ENCODE data around the gene OSBPL9.

The OSBPL9 gene

DNA sequence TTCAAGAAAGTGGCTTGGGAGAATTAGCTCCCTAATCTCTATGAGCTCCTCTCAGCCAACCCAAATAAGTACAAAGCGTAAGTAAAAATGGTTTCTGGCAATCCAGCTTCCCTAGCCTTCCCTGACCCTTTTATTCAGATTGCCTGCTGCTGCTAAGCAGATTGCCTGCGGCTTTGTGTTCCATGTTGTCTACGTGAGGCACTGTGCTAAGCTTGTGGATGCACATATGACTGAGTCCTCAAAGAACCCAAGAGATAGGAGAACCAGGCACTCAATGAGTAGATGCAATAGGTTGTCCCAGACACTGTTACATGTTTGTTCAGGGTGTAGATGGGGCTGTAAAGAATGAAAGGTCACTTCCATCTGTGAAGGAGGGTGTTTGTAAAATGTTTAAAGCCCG, 6.3 kb upstream of the OSBPL9 start:
- WGBS, 2 experiments (ENCODE audit: insufficient coverage in 2 of 2): 93 to 94% methylated on average over 3 of the region's 4 CpGs
- Histone ChIP-seq H3K4me3 (ENCODE audit: extremely low read depth, insufficient read depth, low read length, poor library complexity, severe bottlenecking) (no peak overlapping the region), H3K9me3 (ENCODE audit: control insufficient read depth, low read length) (no peaks in the 10 kb centered on the region), H3K36me3 (ENCODE audit: control insufficient read depth, insufficient read depth, low read length) (no peaks in the 10 kb centered on the region), H3K4me1 (ENCODE audit: control insufficient read depth, insufficient read depth, low read length, poor library complexity, severe bottlenecking) (peaks cover 4% of the 10 kb centered on the region), H3K27ac (ENCODE audit: low read depth, low read length, severe bottlenecking) (no peak overlapping the region)

DNA sequence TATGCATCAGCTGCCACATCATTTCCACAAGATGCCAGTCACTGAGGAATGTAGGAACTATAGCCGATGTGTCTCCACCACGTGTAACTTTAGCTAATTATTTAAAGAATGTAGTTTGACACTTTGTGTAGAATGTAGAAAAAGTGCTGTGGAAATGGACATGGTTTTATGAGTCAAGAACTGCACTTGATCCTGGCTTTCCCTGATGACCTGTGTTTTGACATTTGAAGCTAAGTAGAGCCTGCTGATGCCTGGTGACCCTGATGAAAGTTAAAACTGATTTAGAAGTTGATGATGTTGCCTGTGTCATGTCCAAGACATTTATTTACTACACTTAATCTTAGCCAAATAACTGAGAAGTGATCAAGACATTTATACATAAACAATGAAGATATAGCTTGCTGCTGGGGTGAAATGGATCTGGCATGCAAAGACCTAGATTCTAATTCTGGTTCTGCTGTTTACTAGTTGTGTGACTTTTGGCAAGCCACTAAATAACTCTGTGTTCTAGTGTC, 4.4 kb upstream of the OSBPL9 start:
- no peaks in the 10 kb centered on the region for H3K9me3 ChIP-seq (ENCODE audit: control insufficient read depth, low read length)
- peaks cover 4% of the 10 kb centered on the region for H3K4me1 ChIP-seq (ENCODE audit: control insufficient read depth, insufficient read depth, low read length, poor library complexity, severe bottlenecking)
- no peak overlapping the region for H3K27ac ChIP-seq (ENCODE audit: low read depth, low read length, severe bottlenecking)
- H3K4me3 ChIP-seq (ENCODE audit: extremely low read depth, insufficient read depth, low read length, poor library complexity, severe bottlenecking): no peak overlapping the region
- H3K36me3 ChIP-seq (ENCODE audit: control insufficient read depth, insufficient read depth, low read length): no peaks in the 10 kb centered on the region
- WGBS, 2 experiments (ENCODE audit: insufficient coverage in 2 of 2): 62% methylated on average over 2 of the region's 2 CpGs; no CpG with 5 or more reads in 1 of the 2 experiments

- no peaks in the 10 kb centered on the region for H3K36me3 ChIP-seq (ENCODE audit: control insufficient read depth, insufficient read depth, low read length)
- H3K27ac ChIP-seq (ENCODE audit: low read depth, low read length, severe bottlenecking): no peak overlapping the region
- peaks cover 17% of the 10 kb centered on the region for H3K4me1 ChIP-seq (ENCODE audit: control insufficient read depth, insufficient read depth, low read length, poor library complexity, severe bottlenecking)
- WGBS, 2 experiments (ENCODE audit: insufficient coverage in 2 of 2): 93% methylated on average over 10 of the region's 10 CpGs
- no peaks in the 10 kb centered on the region for H3K9me3 ChIP-seq (ENCODE audit: control insufficient read depth, low read length)
- no peak overlapping the region for H3K4me3 ChIP-seq (ENCODE audit: extremely low read depth, insufficient read depth, low read length, poor library complexity, severe bottlenecking)
Observed at GRCh38 chr1:51615780-51616291, 1.1 kb upstream of the OSBPL9 start.

DNA sequence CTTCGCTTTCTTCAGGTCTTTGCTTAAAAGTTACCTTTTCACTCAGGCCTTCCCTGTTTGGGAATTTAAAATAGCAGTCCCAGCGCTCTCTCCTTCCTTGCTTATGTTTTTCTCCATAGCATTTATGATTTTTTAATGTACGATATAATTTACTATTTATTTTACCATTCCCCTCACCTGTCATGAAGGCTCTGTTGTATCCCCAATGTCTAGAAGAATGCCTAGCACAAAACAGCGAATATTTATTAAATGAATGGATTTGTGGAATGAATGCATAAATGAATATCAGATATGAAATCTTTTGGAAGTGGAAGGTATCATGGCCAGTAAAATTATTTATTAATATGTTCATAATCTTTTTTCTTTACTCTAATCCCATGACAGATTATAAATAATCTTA, 402 bp upstream of the OSBPL9 start:
- H3K36me3 ChIP-seq (ENCODE audit: control insufficient read depth, insufficient read depth, low read length): no peaks in the 10 kb centered on the region
- no peaks in the 10 kb centered on the region for H3K9me3 ChIP-seq (ENCODE audit: control insufficient read depth, low read length)
- WGBS, 2 experiments (ENCODE audit: insufficient coverage in 2 of 2): 100% methylated on average over 1 of the region's 4 CpGs; no CpG with 5 or more reads in 1 of the 2 experiments
- no peak overlapping the region for H3K27ac ChIP-seq (ENCODE audit: low read depth, low read length, severe bottlenecking)
- peaks cover 23% of the 10 kb centered on the region for H3K4me1 ChIP-seq (ENCODE audit: control insufficient read depth, insufficient read depth, low read length, poor library complexity, severe bottlenecking)
- H3K4me3 ChIP-seq (ENCODE audit: extremely low read depth, insufficient read depth, low read length, poor library complexity, severe bottlenecking): peak overlapping the region; percentile 86

- Histone ChIP-seq H3K36me3 (ENCODE audit: control insufficient read depth, insufficient read depth, low read length) (no peaks in the 10 kb centered on the region), H3K4me1 (ENCODE audit: control insufficient read depth, insufficient read depth, low read length, poor library complexity, severe bottlenecking) (peaks cover 37% of the 10 kb centered on the region), H3K9me3 (ENCODE audit: control insufficient read depth, low read length) (no peaks in the 10 kb centered on the region), H3K4me3 (ENCODE audit: extremely low read depth, insufficient read depth, low read length, poor library complexity, severe bottlenecking) (no peak overlapping the region), H3K27ac (ENCODE audit: low read depth, low read length, severe bottlenecking) (no peak overlapping the region)
- no CpG with 5 or more reads among the region's 1 CpG for WGBS, 2 experiments (ENCODE audit: insufficient coverage in 2 of 2)
Observed at GRCh38 chr1:51618715-51619114, 1.8 kb downstream of the OSBPL9 start.

GRCh38 chr1:51620470-51620869, 3.6 kb downstream of the OSBPL9 start:
- no peak overlapping the region for H3K4me3 ChIP-seq (ENCODE audit: extremely low read depth, insufficient read depth, low read length, poor library complexity, severe bottlenecking)
- H3K27ac ChIP-seq (ENCODE audit: low read depth, low read length, severe bottlenecking): no peak overlapping the region
- peaks cover 44% of the 10 kb centered on the region for H3K4me1 ChIP-seq (ENCODE audit: control insufficient read depth, insufficient read depth, low read length, poor library complexity, severe bottlenecking)
- no peaks in the 10 kb centered on the region for H3K36me3 ChIP-seq (ENCODE audit: control insufficient read depth, insufficient read depth, low read length)
- H3K9me3 ChIP-seq (ENCODE audit: control insufficient read depth, low read length): no peaks in the 10 kb centered on the region
- 88 to 89% methylated on average over 1 of the region's 1 CpG for WGBS, 2 experiments (ENCODE audit: insufficient coverage in 2 of 2)

DNA sequence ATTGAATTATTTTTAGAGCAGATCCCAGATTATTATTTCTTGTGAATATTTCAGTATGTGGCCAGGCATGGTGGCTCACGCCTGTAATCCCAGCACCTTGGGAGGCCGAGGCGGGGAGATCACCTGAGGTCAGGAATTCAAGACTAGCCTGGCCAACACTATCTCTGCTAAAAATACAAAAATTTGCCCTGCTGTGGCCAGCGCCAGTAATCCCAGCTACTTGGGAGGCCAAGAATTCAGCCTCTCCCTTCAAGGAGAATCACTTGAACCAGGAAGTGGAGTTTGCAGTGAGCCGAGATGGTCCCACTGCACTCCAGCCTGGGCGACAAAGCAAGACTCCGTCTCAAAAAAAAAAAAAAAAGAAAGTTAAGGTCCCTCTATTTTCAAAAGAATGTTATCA, 4.3 kb downstream of the OSBPL9 start:
- no peak overlapping the region for H3K4me3 ChIP-seq (ENCODE audit: extremely low read depth, insufficient read depth, low read length, poor library complexity, severe bottlenecking)
- H3K27ac ChIP-seq (ENCODE audit: low read depth, low read length, severe bottlenecking): no peak overlapping the region
- no peaks in the 10 kb centered on the region for H3K9me3 ChIP-seq (ENCODE audit: control insufficient read depth, low read length)
- WGBS, 2 experiments (ENCODE audit: insufficient coverage in 2 of 2): 79 to 86% methylated on average over 2 to 3 of the region's 7 CpGs
- H3K4me1 ChIP-seq (ENCODE audit: control insufficient read depth, insufficient read depth, low read length, poor library complexity, severe bottlenecking): peaks cover 44% of the 10 kb centered on the region
- H3K36me3 ChIP-seq (ENCODE audit: control insufficient read depth, insufficient read depth, low read length): no peaks in the 10 kb centered on the region

- 86 to 100% methylated on average over 1 of the region's 2 CpGs for WGBS, 2 experiments (ENCODE audit: insufficient coverage in 2 of 2)
- H3K27ac ChIP-seq (ENCODE audit: low read depth, low read length, severe bottlenecking): peak overlapping the region; percentile 30
- no peak overlapping the region for H3K4me3 ChIP-seq (ENCODE audit: extremely low read depth, insufficient read depth, low read length, poor library complexity, severe bottlenecking)
- H3K36me3 ChIP-seq (ENCODE audit: control insufficient read depth, insufficient read depth, low read length): no peaks in the 10 kb centered on the region
- H3K9me3 ChIP-seq (ENCODE audit: control insufficient read depth, low read length): no peaks in the 10 kb centered on the region
- H3K4me1 ChIP-seq (ENCODE audit: control insufficient read depth, insufficient read depth, low read length, poor library complexity, severe bottlenecking): peaks cover 44% of the 10 kb centered on the region
Observed at GRCh38 chr1:51621841-51622454, 5.1 kb downstream of the OSBPL9 start.

GRCh38 chr1:51622455-51622913, 5.6 kb downstream of the OSBPL9 start:
- Histone ChIP-seq H3K4me1 (ENCODE audit: control insufficient read depth, insufficient read depth, low read length, poor library complexity, severe bottlenecking) (peaks cover 44% of the 10 kb centered on the region), H3K9me3 (ENCODE audit: control insufficient read depth, low read length) (no peaks in the 10 kb centered on the region), H3K36me3 (ENCODE audit: control insufficient read depth, insufficient read depth, low read length) (no peaks in the 10 kb centered on the region), H3K4me3 (ENCODE audit: extremely low read depth, insufficient read depth, low read length, poor library complexity, severe bottlenecking) (no peak overlapping the region), H3K27ac (ENCODE audit: low read depth, low read length, severe bottlenecking) (peak overlapping the region; percentile 30)
- 59% methylated on average over 2 of the region's 2 CpGs; no CpG with 5 or more reads in 1 of the 2 experiments for WGBS, 2 experiments (ENCODE audit: insufficient coverage in 2 of 2)

DNA sequence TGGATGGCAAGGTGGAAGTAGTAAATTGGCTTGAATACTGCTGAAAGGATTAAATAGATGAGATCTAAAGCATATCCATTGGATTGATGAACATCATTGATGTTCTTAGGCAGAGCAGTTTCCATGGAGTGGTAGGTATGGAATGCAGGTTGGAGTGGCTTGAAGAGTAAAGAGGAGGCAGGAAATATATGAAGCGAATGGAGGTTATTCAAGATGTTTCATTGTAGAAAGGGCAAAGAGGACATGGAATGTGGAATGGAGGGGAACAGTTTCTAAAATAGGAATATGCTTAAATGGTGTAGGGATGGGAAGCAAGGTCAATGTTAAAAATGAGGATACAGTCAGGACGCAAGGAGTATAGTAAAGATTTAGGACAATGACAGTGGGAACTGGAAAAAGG, 6.1 kb downstream of the OSBPL9 start:
- 83 to 100% methylated on average over 2 of the region's 2 CpGs for WGBS, 2 experiments (ENCODE audit: insufficient coverage in 2 of 2)

GRCh38 chr1:51623450-51623849, 6.6 kb downstream of the OSBPL9 start:
- Histone ChIP-seq H3K27ac (ENCODE audit: low read depth, low read length, severe bottlenecking) (no peak overlapping the region), H3K9me3 (ENCODE audit: control insufficient read depth, low read length) (no peaks in the 10 kb centered on the region), H3K4me1 (ENCODE audit: control insufficient read depth, insufficient read depth, low read length, poor library complexity, severe bottlenecking) (peaks cover 44% of the 10 kb centered on the region), H3K4me3 (ENCODE audit: extremely low read depth, insufficient read depth, low read length, poor library complexity, severe bottlenecking) (no peak overlapping the region), H3K36me3 (ENCODE audit: control insufficient read depth, insufficient read depth, low read length) (no peaks in the 10 kb centered on the region)
- no CpG with 5 or more reads among the region's 1 CpG for WGBS, 2 experiments (ENCODE audit: insufficient coverage in 2 of 2)

More for the DNA sequence above, 6.1 kb downstream of the OSBPL9 start:
- Histone ChIP-seq H3K4me3 (ENCODE audit: extremely low read depth, insufficient read depth, low read length, poor library complexity, severe bottlenecking) (no peak overlapping the region), H3K4me1 (ENCODE audit: control insufficient read depth, insufficient read depth, low read length, poor library complexity, severe bottlenecking) (peaks cover 44% of the 10 kb centered on the region), H3K27ac (ENCODE audit: low read depth, low read length, severe bottlenecking) (peak overlapping the region; percentile 30), H3K9me3 (ENCODE audit: control insufficient read depth, low read length) (no peaks in the 10 kb centered on the region), H3K36me3 (ENCODE audit: control insufficient read depth, insufficient read depth, low read length) (no peaks in the 10 kb centered on the region)
